Epithelial cell of esophagus (primary cell): ENCODE measurements around the gene PREX1.

Experiments used
- DNase-seq: peaks from one replicate; pipeline ENCODE4 v3.0.0; 2010; ENCODE audit warnings: low read depth
- H3K4me3 ChIP-seq: 2 replicates; pipeline ENCODE4 v1.5.1; 2011; ENCODE audit warnings: mild to moderate bottlenecking, low read length, control low read depth
- CTCF ChIP-seq: IDR thresholded peaks from 2 replicates; pipeline ENCODE4 v1.5.1; 2011; ENCODE audit warnings: low read depth, mild to moderate bottlenecking, low read length, control low read depth, inconsistent platforms; ENCODE audit not compliant: insufficient read depth; ENCODE audit errors: missing control alignments

Gene PREX1

DNA sequence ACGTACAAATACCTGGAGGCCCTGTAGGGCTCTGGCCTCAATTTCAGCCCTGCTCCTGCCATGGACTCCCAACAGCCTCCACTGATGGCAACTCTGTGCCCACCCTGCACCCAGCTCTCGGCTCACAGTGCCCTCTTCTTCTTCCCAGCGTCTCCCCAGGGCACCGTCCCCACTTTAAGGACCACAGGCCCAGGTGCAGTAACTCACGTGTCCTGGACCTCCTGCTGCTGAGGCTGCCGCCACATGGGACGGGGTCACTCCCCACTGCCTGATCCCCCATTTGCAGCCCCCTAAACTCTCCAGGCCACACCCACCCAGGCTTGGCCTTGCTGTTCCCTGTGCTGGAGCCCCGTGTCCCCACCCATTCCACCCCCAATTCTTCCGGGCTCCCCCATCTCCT, 223.4 kb downstream of the PREX1 start:
- no peak overlapping the region for H3K4me3 ChIP-seq
- no peak for DNase-seq
- no peak for TF ChIP-seq CTCF

- DNase-seq, result no peak
- H3K4me3 ChIP-seq, result no peak overlapping the region
- no peak for TF ChIP-seq CTCF
Observed at GRCh38 chr20:48603819-48604405, 223.9 kb downstream of the PREX1 start.

DNA sequence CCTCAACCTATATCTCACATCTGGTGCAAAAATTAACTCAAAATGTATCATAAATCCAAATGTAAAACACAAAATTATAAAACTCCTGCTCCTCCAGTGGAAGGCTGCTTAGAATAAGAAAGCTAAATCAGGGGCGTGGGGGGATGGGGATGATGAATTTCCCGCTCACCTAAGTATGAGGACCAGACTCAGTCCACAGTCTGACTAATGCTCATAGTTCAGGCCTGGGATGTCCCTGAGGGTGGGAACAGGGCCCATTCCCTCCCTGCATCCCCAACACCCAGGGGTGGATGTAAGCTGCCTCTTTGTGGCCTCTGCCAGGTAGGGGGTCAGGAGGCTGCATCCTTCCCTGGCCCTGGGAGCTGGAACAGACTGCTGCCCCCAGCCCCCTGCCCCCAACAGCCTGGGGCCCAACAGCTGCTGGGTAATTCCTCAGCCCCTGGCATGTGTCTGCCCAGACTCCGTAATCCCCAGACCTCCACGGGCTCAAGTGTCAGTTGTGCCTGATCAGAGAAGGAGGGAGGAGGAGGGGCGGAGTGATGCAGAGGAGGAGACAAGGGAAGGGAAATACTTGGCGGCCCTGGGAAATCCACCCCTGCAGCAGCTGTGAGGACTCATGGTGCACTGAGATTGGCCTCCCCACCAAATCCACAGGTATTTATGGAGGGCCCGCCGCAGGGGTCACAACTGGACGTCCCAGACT, 224.5 kb downstream of the PREX1 start:
- H3K4me3 ChIP-seq, result no peak overlapping the region
- TF ChIP-seq CTCF, result no peak
- DNase-seq, result no peak

GRCh38 chr20:48601798-48602197, 226.0 kb downstream of the PREX1 start:
- DNase-seq, result no peak
- no peak for TF ChIP-seq CTCF

GRCh38 chr20:48600470-48600945, 227.3 kb downstream of the PREX1 start:
- H3K4me3 ChIP-seq, result no peak overlapping the region
- DNase-seq, result no peak
- TF ChIP-seq CTCF, result no peak

More at GRCh38 chr20:48601798-48602197, 226.0 kb downstream of the PREX1 start:
- H3K4me3 ChIP-seq, result no peak overlapping the region

GRCh38 chr20:48599748-48600469, 227.9 kb downstream of the PREX1 start:
- no peak for TF ChIP-seq CTCF
- no peak for DNase-seq
- H3K4me3 ChIP-seq, result no peak overlapping the region
